ENCODE data around the gene TMEM115.

- no peak for TF ChIP-seq CTCF (IDR thresholded peaks at IDR 0.05)
- TF ChIP-seq POLR2A (IDR thresholded peaks at IDR 0.05), result no peak
Observed at GRCh38 chr3:50325497-50326181, 33.7 kb downstream of the TMEM115 start.

All from thyroid gland (tissue), 4 donors.